Measurements from ENCODE around the gene KCNE4.

KCNE4 gene

GRCh38 chr2:223051693-223052289 lies at the start of gene KCNE4:
TSS of gene KCNE4 (plus strand) at chr2:223052190. CDS start at chr2:223052831, 641 bp downstream.
- no peak within 1 kb of the TSS for H3K27ac ChIP-seq (ENCODE audit: low read length)
- TF ChIP-seq CTCF (IDR thresholded peaks at IDR 0.05; ENCODE audit: borderline replicate concordance, extremely low read depth, low read length, poor library complexity, severe bottlenecking) (no peak), EZH2 (IDR thresholded peaks at IDR 0.05; ENCODE audit: borderline replicate concordance, low read depth, low read length, severe bottlenecking) (no peak)
- no peak for DNase-seq
- H3K4me3 ChIP-seq (ENCODE audit: low read depth in 1 of 2, low read length in 2 of 2) = no peak within 1 kb of the TSS
- no peaks in the 10 kb centered on the region for H3K9me3 ChIP-seq (ENCODE audit: insufficient read depth, low read length, severe bottlenecking)
- ATAC-seq (ENCODE audit: insufficient read depth, low read depth) = no peak
- no peak within 1 kb of the TSS for H2AFZ ChIP-seq (ENCODE audit: low read depth, low read length)
- H3K4me1 ChIP-seq (ENCODE audit: insufficient read depth, low read length) = no peaks in the 10 kb centered on the region
- no peaks in the 10 kb centered on the region for H3K36me3 ChIP-seq (ENCODE audit: insufficient read depth, low read length)
- no peak within 1 kb of the TSS for H3K9ac ChIP-seq (ENCODE audit: low read depth, low read length)
- H3K79me2 ChIP-seq (ENCODE audit: insufficient read depth, low read length) = no peaks in the 10 kb centered on the region
- H3K27me3 ChIP-seq (ENCODE audit: insufficient read depth, low read length, poor library complexity) = no peaks in the 10 kb centered on the region
- no peaks in the 10 kb centered on the region for H4K20me1 ChIP-seq (ENCODE audit: insufficient read depth, low read length)
- H3K4me2 ChIP-seq (ENCODE audit: insufficient read depth, low read length) = no peak within 1 kb of the TSS

GRCh38 chr2:223003191-223003590 lies 48.8 kb upstream of the KCNE4 start:
- DNase-seq (no peak), ATAC-seq (ENCODE audit: insufficient read depth, low read depth) (no peak)
- Histone ChIP-seq H3K9ac (ENCODE audit: low read depth, low read length) (no peak overlapping the region), H3K36me3 (ENCODE audit: insufficient read depth, low read length) (no peaks in the 10 kb centered on the region), H3K4me3 (ENCODE audit: low read depth in 1 of 2, low read length in 2 of 2) (no peak overlapping the region), H3K79me2 (ENCODE audit: insufficient read depth, low read length) (no peaks in the 10 kb centered on the region), H2AFZ (ENCODE audit: low read depth, low read length) (no peak overlapping the region), H4K20me1 (ENCODE audit: insufficient read depth, low read length) (no peaks in the 10 kb centered on the region), H3K4me1 (ENCODE audit: insufficient read depth, low read length) (no peaks in the 10 kb centered on the region), H3K9me3 (ENCODE audit: insufficient read depth, low read length, severe bottlenecking) (no peaks in the 10 kb centered on the region), H3K27me3 (ENCODE audit: insufficient read depth, low read length, poor library complexity) (no peaks in the 10 kb centered on the region), H3K27ac (ENCODE audit: low read length) (no peak overlapping the region), H3K4me2 (ENCODE audit: insufficient read depth, low read length) (no peak overlapping the region)
- TF ChIP-seq CTCF (IDR thresholded peaks at IDR 0.05; ENCODE audit: borderline replicate concordance, extremely low read depth, low read length, poor library complexity, severe bottlenecking) (no peak), EZH2 (IDR thresholded peaks at IDR 0.05; ENCODE audit: borderline replicate concordance, low read depth, low read length, severe bottlenecking) (no peak)

- TF ChIP-seq CTCF (IDR thresholded peaks at IDR 0.05; ENCODE audit: borderline replicate concordance, extremely low read depth, low read length, poor library complexity, severe bottlenecking) = no peak
- no peak for TF ChIP-seq EZH2 (IDR thresholded peaks at IDR 0.05; ENCODE audit: borderline replicate concordance, low read depth, low read length, severe bottlenecking)
- no peaks in the 10 kb centered on the region for H3K9me3 ChIP-seq (ENCODE audit: insufficient read depth, low read length, severe bottlenecking)
- no peak overlapping the region for H3K4me3 ChIP-seq (ENCODE audit: low read depth in 1 of 2, low read length in 2 of 2)
- H3K27ac ChIP-seq (ENCODE audit: low read length) = no peak overlapping the region
- no peak overlapping the region for H3K4me2 ChIP-seq (ENCODE audit: insufficient read depth, low read length)
- H4K20me1 ChIP-seq (ENCODE audit: insufficient read depth, low read length) = no peaks in the 10 kb centered on the region
- ATAC-seq (ENCODE audit: insufficient read depth, low read depth) (no peak), DNase-seq (no peak)
- no peak overlapping the region for H3K9ac ChIP-seq (ENCODE audit: low read depth, low read length)
- no peaks in the 10 kb centered on the region for H3K36me3 ChIP-seq (ENCODE audit: insufficient read depth, low read length)
- no peaks in the 10 kb centered on the region for H3K4me1 ChIP-seq (ENCODE audit: insufficient read depth, low read length)
- H2AFZ ChIP-seq (ENCODE audit: low read depth, low read length) = no peak overlapping the region
- no peaks in the 10 kb centered on the region for H3K79me2 ChIP-seq (ENCODE audit: insufficient read depth, low read length)
- no peaks in the 10 kb centered on the region for H3K27me3 ChIP-seq (ENCODE audit: insufficient read depth, low read length, poor library complexity)
Measured at GRCh38 chr2:223005496-223005895, 46.5 kb upstream of the KCNE4 start.

Data from DND-41 (cell line).